HPDE6-E6E7 (cell line): Measurements from ENCODE around the gene TMEM80.

ENCODE experiments used
- DNase-seq: peaks from one replicate; pipeline ENCODE4 v3.0.0; 2011; ENCODE audit warnings: missing footprints; ENCODE audit errors: extremely low spot score

The TMEM80 gene

DNA sequence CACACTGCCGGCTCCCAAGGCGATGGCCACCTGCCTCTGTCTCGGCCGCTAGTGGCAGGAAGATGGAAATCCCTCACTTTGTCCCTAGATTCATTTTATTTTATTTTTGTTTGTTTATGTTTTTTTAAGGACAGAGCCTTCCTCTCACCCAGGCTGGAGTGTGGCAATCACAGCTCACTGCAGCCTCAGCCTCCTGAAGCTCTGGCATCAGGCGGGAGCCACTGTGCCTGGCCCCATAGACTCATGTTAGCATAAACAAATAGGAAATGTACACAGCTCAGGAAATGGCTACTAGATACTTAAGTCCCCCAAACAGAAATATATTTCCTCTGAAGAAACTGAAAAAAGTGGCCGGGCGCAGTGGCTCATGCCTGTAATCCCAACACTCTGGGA is 3.5 kb downstream of the TMEM80 start:
- no peak for DNase-seq

DNA sequence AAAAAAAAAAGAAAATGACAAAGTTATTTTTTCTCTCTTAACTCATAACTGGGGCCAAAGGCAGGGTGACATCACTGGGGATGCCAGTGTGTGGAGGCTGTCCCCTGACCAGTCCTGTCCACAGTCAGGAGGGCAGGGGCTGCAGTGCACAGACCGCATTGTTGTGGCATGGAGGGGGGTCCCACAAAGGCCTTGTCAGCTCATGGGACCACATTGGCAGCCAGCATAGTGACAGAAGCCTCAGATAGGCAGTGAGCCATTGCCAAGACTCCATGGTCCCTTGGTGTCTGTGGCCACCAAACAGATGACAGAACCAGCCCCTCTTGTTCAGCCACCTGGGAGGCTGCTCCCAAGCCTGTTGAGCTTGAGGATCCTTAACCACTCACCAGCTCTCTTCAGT is 4.1 kb downstream of the TMEM80 start:
- no peak for DNase-seq

DNA sequence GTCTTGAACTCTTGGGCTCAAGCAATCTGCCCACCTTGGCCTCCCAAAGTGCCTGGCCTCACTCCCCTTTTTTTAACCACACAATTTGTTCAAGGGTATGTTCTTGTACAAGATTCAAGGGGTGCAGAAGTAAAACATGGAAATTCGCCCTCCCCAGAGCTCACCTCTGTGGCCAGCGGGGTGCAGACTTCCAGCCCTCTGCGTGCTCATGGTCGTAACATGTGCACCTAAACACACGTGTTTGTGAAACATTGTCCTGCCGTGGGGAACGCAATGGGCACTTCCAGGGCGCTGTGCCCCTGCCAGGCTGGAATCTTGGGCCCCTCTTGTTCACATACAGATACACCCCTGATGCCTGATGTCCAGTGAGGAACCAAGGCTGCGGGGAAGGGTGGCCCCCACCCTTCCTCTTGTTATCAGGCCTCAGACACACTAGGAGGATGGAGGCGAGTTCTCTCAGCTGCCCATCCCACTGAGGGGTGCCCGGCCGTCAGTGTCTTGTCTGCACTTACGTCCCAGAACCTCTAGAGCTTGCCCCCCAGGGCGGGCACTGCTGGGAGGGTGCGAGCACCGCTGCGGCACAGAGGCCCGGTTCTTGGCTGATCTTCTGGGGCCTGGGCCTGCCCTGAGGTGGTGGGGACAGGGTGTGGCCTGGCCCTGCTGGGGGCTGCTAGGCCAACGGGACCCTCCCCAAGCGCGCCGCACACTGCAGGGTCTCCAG is 6.3 kb downstream of the TMEM80 start:
- no peak for DNase-seq

DNA sequence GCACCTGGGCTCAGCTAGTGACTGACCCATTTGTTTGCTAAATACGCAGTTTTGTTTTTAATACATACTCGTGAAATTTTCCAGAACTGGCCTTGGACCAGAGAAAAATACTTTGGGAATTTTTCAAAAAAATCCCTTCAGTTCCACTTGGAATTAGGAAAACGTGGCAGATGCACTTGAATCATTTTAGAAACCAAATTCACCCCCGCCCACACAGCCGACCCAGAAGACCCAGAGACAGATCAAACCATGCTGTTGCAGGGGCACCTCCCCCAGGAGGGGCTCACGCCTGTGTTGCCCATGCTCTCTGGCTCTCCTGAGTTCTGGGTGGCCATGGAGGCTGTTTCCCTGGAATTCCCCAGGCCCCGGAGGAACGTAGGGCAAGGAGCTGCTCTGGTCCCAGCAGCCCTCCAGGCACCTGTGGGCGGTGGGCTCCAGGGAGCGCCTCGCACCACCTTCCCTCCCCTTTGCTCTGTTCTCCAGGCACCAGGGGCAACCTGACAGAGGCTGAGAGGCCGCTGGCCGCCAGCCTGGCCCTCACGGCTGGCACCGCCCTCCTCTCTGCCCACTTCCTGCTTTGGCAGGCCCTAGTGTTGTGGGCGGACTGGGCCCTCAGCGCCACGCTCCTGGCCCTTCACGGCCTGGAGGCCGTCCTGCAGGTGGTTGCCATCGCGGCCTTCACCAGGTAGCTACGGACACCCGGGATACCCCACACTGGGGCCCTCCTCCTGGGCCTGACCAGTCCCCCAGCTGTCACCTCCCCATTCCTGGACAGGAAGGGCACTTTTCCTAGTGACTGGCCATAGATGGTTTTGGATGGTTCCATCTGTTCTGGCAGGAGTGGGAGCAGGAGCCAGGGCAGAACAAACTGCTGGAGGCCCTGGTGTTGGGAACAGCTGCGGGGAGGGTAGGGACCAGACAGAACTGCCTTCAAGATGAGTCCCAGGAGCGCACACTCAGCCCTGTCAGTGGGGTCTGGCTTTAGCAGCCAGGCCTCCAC is 7.1 kb downstream of the TMEM80 start:
- DNase-seq, result no peak

DNA sequence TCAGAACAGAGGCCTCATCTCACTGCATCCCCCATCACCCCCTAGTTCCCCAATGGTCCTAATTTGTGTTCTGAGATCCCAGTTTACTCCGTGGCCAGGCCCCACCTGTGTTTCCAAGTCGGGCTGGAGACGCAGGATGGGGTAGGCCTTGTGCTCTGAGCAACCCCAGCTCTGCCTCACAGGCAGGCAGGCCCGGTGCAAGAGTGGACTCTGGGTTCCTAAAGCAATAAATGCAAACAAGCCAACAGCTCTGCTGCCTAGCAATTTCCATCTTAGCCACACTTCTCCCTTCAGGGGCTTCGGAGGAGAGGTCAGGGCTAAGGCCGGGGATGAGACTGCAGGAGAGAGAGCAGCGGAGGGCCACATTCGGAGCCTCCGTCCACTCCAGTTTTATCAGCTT is 7.9 kb downstream of the TMEM80 start:
- no peak for DNase-seq

DNA sequence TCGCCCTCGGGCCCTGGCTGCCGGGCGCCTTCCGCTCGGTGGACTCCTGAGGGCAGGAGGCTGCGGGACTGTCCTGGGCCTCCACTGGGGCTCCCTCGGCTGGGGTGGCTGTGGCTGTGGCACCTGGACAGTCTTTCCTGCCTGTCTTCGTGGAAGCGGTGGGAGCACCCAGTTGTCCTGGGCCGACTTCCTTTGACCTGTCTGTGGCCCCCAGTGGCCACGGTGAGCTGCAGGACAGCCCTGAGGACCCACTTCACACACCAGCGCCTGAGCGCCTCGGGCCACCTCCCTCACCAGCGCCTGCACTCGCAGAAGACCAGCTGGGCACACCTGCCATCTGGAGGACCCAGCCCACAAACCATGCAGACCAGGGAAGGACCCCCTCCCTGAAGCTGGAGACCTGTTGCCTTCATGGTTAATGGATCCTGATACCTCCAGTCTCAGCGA is 8.6 kb downstream of the TMEM80 start:
- DNase-seq, result no peak

DNA sequence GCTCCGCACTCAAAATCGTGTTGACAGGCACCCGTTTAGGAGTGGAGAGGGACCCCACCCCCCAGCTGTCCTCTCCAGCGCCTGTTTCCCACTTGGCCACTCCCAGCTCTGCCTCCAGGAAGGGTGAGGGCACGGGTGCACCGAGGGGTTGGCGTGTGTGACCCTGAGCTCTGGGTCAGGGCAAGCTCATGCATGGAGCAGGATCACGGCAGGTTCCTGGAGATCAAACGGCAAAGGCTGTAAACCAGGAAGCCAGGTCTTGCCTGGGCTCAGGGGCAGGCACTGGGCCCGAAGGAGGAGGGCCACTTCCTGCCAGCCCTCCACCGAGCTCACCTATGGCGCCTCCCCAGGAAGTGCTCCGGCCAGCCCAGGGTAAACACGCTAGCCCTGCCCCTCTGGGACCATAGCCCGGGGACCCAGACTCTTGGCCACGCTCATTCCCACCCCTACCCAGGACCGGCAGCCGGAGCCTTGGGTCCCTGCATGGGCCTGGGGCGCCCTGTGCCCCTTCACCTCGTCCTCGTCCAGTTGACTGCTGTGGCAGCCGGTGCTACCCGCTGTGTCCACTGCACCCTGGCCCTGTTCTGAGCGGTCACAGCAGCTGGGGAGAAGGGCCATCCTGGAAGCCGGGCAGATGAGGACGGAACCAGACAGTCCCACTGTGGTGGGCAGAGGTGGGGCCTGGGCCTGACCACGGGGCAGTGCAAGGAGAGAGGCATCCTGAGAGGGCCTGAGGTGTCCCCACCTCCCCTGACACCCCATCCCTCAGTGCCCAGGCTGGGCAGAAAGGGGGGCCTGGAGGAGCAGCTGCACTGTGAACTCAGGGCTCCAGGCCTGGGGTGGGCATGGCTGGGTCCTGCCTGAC is 9.4 kb downstream of the TMEM80 start:
- DNase-seq, result no peak

DNA sequence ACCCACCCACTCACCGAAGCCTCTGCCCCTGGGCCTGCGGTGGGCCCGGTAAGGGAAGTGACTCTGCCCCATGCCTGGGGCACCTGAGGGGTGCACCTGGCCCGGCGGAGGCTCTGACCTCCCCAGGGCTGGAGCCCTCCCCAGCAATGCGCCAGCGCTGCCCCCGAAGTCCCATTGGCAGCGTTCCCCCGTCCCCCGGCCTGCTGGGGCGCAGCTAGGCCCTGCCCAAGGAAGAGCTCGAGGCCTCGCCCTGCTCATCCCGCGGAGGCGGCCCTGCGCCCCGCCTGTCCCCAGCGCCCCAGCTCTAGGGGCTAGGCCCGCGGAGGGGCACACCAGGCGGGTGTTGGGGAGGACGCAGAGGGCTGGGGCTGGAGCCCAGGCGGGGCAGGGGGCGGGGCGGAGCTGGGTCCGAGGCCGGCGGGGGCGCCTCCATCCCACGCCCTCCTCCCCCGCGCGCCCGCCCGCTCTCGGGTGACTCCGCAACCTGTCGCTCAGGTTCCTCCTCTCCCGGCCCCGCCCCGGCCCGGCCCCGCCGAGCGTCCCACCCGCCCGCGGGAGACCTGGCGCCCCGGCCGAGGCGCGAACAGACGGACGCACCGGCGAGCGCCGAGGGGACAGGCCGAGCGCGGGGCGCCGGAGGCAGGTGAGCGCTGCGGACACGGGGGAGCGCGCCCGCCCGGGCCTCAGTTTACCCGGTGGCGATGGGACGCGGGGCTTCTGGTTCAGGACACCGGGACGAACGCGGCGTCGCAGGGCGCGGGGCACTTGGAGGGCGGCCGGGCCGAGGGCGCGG is 10.2 kb downstream of the TMEM80 start, which contains the start of gene EPS8L2:
EPS8L2 (plus strand) TSS at position 586 of the 793 bp plus-strand sequence. CDS start 3,177 bp downstream, outside the sequence.
- DNase-seq, result no peak

DNA sequence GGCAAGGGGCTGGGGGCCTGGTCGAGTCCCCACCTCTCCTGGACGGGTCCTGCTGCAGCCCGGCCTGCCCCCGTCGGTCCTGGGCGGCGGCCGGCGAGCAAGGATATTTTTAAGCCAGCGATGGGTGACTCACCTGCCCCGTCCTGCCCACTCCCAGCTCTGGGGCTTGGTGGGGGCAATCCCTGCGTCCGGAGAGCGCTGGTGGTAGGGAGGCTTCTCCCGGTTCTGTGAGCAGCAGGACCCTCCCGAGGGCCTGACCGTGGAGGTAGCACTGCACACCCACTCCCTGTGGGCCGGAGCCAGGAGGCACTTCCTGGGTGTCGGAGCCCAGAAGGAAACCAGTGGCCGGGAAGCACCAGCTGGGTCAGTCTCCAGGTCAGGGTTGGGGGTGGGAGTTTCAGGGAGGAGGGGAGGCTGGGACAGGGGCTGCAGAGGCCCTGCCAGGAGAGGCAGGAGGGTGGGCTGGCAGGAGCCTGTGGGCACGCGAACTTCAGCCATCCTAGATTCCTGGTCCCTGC is 10.9 kb downstream of the TMEM80 start:
- DNase-seq, result no peak

DNA sequence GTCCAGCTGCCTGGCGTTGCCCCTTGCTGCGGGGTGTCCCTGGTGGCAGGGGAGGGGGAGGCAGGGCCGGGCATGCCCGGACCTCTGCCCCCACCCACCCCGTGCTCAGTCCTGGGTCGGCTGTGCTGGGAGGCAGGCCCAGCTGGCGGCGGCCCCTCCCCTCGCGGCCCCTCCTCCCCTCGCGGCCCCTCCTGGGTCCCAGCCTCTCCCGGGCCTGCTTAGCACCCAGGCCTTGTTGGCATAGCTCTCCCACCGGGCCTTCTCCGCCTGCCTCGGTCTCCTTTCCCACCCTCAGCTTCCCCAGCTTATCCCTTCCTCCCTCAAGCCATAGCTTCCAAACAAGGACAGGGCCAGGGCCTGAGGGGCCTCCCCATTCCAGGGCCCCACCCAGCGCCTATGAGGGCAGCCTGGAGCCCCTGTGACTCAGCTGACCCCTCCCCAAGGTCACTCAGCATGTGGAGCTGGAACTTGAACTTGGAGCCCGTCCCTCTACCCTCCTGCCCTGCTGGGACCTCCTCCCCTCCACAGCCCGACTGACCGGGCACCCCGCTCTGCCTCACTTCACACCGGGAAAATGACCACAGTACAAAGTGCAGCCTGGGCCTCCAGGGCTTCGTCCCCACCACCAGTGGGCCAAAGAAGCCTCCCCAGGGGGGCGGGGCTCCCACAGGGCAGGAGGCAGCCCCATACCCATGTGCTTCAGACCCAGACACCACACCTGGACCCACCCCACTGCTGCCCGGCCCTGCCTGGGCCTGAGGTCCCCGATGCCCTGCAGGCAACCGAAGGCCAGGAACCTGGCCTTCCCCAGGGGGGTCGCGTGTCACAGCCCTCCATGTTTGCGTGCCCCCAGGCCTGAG is 11.6 kb downstream of the TMEM80 start:
- no peak for DNase-seq

DNA sequence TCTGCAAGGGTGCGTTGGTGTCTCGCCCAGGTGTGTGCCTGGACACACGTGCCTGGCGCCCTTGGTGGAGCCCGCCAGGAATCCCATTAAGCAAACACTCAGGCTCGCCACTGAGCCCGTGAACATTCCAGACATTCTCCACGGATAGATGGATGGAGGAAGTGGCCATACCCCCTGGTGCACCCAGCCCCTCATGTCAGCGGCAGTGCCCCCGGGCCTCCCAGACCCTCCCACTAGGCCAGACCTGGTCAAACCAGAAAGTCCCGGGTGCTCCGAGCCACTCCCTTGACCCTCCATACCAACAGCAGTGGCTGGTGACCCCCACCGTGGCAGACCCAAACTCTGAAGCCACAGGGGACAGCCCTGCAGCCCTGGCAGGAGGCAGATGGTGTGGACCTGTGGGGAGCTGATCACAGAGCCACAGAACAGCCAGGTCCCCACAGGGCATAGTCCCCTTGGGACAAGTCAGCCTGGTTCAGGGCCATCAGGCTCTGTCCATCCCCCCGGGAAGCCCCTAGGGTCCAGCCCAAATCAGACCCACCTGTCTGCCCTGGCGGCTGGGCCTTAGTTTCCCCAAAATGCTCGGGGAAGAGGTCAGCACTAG is 12.3 kb downstream of the TMEM80 start:
- DNase-seq, result no peak

DNA sequence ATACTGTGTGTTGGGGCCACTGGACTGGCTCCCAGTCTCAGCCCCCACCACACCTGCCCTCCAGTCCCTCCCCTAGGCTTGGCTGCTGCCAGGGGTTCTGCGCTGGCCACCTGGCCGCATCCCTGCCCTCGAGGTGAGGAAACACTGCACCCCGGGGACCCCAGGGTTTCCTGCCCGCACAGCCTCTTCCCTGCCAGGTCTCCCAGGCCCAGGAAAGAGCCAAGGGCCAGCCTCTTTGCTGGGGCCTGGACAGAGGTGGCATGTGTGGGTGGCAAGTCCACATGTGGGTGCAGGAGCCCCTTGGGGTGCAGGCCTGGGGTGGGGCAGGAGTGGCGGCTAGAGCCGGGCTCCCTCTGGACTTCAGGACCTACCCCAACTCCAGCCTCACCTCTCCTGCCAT is 12.9 kb downstream of the TMEM80 start:
- DNase-seq, result no peak

DNA sequence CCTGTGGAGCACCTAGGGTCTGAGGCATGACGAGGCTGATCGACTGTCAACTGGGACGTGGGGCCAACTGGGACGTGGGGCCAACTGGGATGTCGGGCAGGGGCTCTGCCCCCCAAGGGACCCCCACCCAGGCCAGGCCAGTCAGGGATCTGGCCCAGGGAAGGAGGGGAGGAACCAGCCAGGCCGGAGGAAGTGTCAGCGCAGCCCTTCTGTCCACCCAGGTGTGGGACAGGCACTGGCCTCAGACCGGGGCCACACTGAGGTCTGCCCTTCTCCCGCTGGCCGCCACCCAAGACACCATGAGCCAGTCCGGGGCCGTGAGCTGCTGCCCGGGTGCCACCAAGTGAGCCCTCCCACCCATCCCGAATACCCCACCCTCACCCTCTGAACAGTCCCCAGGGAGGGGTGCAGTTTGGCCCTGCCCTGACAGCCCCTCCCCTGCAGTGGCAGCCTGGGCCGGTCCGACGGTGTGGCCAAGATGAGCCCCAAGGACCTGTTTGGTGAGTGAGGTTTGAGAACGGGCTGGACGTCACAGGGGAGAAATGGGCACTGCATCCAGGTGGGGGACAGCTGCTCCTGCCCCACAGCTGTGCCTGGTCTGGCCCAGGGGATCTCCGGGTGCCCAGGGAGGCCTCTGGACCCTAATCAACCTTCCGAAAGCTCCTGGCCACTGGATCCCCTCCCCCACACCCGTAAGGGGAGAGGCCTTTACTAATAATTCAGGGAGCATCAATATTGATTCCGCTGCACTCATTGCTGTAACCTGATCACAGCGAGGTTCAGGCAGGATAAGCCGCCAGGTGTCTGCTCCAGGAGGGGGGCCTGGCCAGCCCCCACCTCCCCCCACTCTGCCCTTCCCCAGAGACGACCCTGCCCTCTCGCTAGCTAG is 13.7 kb downstream of the TMEM80 start:
- no peak for DNase-seq

DNA sequence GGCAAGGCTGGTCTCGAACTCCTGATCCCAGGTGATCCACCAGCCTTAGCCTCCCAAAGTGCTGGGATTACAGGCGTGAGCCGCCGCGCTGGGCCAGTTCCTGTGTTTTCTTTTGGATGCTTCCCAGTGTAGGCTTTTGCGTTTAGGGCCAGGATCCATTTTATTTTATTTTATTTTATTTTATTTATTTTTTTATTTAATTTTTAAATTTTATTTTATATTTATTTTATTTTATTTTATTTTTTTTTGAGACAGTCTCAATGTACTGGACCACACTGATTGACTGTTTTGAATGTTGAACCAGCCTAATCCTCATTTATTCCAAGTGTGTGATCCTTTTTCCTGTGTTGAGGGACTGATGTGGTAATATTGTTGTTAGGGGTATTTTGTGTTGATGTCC is 18.8 kb downstream of the TMEM80 start:
- no peak for DNase-seq

DNA sequence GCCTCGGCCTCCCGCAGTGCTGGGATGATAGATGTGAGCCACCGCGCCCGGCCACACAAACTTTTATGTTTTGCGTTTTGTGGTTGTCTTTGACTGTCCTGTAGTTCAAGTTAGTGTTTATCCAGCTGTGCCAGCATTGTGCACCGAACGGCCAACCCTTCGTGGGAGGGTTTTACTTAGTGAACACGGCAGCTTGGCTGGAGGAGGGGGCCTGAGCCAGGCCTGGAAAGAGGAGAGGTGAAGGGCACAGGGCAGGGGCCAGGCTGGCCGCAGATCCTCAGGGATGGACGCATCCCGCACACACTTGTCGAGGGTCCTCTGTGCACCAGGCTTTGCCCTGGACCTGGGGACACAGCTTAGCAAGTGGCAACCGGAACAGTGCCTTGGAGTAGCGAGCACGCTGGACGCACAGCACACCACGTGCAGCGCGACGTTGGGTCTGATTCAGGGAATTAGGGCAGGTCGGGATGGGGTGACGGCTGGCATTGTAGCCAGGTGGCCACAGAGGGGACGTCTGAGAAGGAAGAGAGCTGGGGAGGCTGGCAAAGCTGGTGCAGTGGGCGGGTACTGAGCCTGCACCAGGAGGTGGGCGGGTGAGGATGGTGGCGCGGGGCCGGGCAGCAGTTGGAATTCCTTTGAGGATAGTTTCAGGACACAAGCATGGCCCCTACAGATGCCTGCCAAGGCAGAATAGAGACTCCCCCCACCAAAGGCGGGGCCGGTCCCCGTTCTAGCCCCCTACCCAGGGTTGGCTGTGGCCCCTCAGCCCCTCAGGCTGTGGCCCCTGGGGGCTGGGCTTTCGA is 23.8 kb downstream of the TMEM80 start:
- DNase-seq, result no peak

DNA sequence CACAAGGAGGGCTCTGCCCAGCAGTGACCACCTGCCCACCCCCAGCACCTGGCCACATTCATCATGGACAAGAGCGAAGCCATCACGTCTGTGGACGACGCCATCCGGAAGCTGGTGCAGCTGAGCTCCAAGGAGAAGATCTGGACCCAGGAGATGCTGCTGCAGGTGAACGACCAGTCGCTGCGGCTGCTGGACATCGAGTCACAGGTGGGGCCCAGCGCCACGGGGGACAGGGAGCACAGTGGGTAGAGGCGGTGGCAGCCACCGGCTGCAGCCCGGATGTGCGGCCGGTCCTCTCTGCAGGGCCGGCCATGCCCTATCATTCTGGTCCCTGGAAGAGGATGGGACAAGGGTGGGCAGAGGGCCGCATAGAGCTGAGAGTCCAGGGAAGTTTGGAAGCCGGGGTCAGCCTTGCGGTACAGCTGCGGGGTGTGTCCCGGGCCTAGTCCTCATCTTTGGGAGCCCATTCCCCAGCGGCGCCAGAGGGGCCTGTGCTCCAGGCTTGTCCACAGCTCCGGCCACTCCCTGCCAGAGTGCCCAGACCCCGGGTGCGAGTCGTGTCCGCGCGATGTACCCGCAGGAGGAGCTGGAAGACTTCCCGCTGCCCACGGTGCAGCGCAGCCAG is 24.5 kb downstream of the TMEM80 start:
- no peak for DNase-seq

DNA sequence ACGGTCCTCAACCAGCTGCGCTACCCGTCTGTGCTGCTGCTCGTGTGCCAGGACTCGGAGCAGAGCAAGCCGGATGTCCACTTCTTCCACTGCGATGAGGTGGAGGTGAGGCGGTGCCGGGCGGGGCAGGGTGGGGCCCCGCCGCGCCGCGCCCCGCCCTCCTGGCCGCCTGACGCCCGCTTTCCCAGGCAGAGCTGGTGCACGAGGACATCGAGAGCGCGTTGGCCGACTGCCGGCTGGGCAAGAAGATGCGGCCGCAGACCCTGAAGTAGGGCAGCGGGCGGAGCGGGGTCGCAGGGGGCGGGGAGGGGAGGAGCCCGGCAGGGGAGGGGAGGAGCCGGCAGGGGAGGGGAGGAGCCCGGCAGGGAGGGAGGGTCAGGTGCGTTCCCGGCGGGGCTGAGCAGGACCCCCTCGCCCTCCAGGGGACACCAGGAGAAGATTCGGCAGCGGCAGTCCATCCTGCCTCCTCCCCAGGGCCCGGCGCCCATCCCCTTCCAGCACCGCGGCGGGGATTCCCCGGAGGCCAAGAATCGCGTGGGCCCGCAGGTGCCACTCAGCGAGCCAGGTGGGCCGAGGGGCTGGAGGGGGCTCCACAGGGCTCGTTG is 25.1 kb downstream of the TMEM80 start:
- DNase-seq, result no peak
